Parathyroid adenoma (tissue), 2 donors: ENCODE results near the gene PHAX.

ENCODE experiments used
- H2AFZ ChIP-seq: fragments of 300-600 bp; sonication (generic); one replicate; pipeline ENCODE4 v1.7.0; 2017; ENCODE audit warnings: antibody characterized with exemption, mild to moderate bottlenecking
- H3K27ac ChIP-seq: fragments of 300-600 bp; sonication (generic); one replicate; pipeline ENCODE4 v1.7.0; 2017
- H3K27me3 ChIP-seq: fragments of 300-600 bp; sonication (generic); one replicate; pipeline ENCODE4 v1.7.0; 2017; ENCODE audit warnings: low read length; ENCODE audit not compliant: control insufficient read depth, insufficient read depth
- H3K36me3 ChIP-seq: fragments of 300-600 bp; sonication (generic); one replicate; pipeline ENCODE4 v1.7.0; 2017; ENCODE audit warnings: low read length; ENCODE audit not compliant: control insufficient read depth, insufficient read depth
- H3K4me1 ChIP-seq: fragments of 300-600 bp; sonication (generic); one replicate; pipeline ENCODE4 v1.7.0; 2017; ENCODE audit warnings: control low read depth
- H3K4me2 ChIP-seq: fragments of 300-600 bp; sonication (generic); one replicate; pipeline ENCODE4 v1.7.0; 2017; ENCODE audit warnings: low read length
- H3K4me3 ChIP-seq: fragments of 300-600 bp; sonication (generic); one replicate; pipeline ENCODE4 v1.7.0; 2017; ENCODE audit warnings: low read depth, low read length
- H3K79me2 ChIP-seq: fragments of 300-600 bp; sonication (generic); one replicate; pipeline ENCODE4 v1.7.0; 2017; ENCODE audit warnings: control low read depth
- H3K9ac ChIP-seq: fragments of 300-600 bp; sonication (generic); one replicate; pipeline ENCODE4 v1.7.0; 2017; ENCODE audit warnings: mild to moderate bottlenecking
- H3K9me3 ChIP-seq: fragments of 300-600 bp; sonication (generic); one replicate; pipeline ENCODE4 v1.7.0; 2017; ENCODE audit warnings: low read length; ENCODE audit not compliant: control insufficient read depth
- CTCF ChIP-seq: fragments of 300-600 bp; sonication (generic); IDR thresholded peaks from one replicate; pipeline ENCODE4 v1.7.0; 2017; ENCODE audit warnings: antibody characterized with exemption, mild to moderate bottlenecking
- donor health status: primary hyperparathyroidism.

PHAX gene

GRCh38 chr5:126631920-126632319, 31.2 kb downstream of the PHAX start:
- H3K27ac ChIP-seq, result no peak overlapping the region
- no peak overlapping the region for H3K9ac ChIP-seq

GRCh38 chr5:126633552-126633951, 32.8 kb downstream of the PHAX start:
- H3K4me3 ChIP-seq, result no peak overlapping the region
- no peaks in the 10 kb centered on the region for H3K4me1 ChIP-seq
- no peaks in the 10 kb centered on the region for H3K27me3 ChIP-seq
- H3K4me2 ChIP-seq, result no peak overlapping the region
- H3K36me3 ChIP-seq, result no peaks in the 10 kb centered on the region
- H3K27ac ChIP-seq, result no peak overlapping the region
- no peak overlapping the region for H2AFZ ChIP-seq
- no peak overlapping the region for H3K9ac ChIP-seq
- TF ChIP-seq CTCF, result no peak
- no peaks in the 10 kb centered on the region for H3K79me2 ChIP-seq
- H3K9me3 ChIP-seq, result no peaks in the 10 kb centered on the region

More at GRCh38 chr5:126631920-126632319, 31.2 kb downstream of the PHAX start:
- no peaks in the 10 kb centered on the region for H3K79me2 ChIP-seq
- H2AFZ ChIP-seq, result no peak overlapping the region
- peaks cover 3% of the 10 kb centered on the region for H3K4me1 ChIP-seq
- TF ChIP-seq CTCF, result no peak
- H3K9me3 ChIP-seq, result no peaks in the 10 kb centered on the region
- H3K4me3 ChIP-seq, result no peak overlapping the region
- H3K27me3 ChIP-seq, result no peaks in the 10 kb centered on the region
- no peak overlapping the region for H3K4me2 ChIP-seq
- no peaks in the 10 kb centered on the region for H3K36me3 ChIP-seq

GRCh38 chr5:126635585-126635984, 34.8 kb downstream of the PHAX start:
- no peak overlapping the region for H3K4me2 ChIP-seq
- H3K79me2 ChIP-seq, result no peaks in the 10 kb centered on the region
- H2AFZ ChIP-seq, result no peak overlapping the region
- no peak overlapping the region for H3K9ac ChIP-seq
- no peak overlapping the region for H3K27ac ChIP-seq
- H3K9me3 ChIP-seq, result no peaks in the 10 kb centered on the region
- no peaks in the 10 kb centered on the region for H3K27me3 ChIP-seq
- no peak overlapping the region for H3K4me3 ChIP-seq
- H3K4me1 ChIP-seq, result no peaks in the 10 kb centered on the region
- H3K36me3 ChIP-seq, result no peaks in the 10 kb centered on the region
- TF ChIP-seq CTCF, result no peak

GRCh38 chr5:126636956-126637355, 36.2 kb downstream of the PHAX start:
- H3K27me3 ChIP-seq, result no peaks in the 10 kb centered on the region
- H3K9ac ChIP-seq, result no peak overlapping the region
- no peak for TF ChIP-seq CTCF
- no peak overlapping the region for H3K4me3 ChIP-seq
- no peak overlapping the region for H3K4me2 ChIP-seq
- H2AFZ ChIP-seq, result no peak overlapping the region
- no peaks in the 10 kb centered on the region for H3K36me3 ChIP-seq
- no peaks in the 10 kb centered on the region for H3K9me3 ChIP-seq
- no peaks in the 10 kb centered on the region for H3K4me1 ChIP-seq
- H3K27ac ChIP-seq, result no peak overlapping the region
- H3K79me2 ChIP-seq, result no peaks in the 10 kb centered on the region

GRCh38 chr5:126640866-126641265, 40.1 kb downstream of the PHAX start:
- H3K27ac ChIP-seq, result no peak overlapping the region
- H3K27me3 ChIP-seq, result no peaks in the 10 kb centered on the region
- H3K9ac ChIP-seq, result no peak overlapping the region
- no peaks in the 10 kb centered on the region for H3K4me1 ChIP-seq
- no peak overlapping the region for H3K4me3 ChIP-seq
- H3K79me2 ChIP-seq, result no peaks in the 10 kb centered on the region
- H3K36me3 ChIP-seq, result no peaks in the 10 kb centered on the region
- H3K4me2 ChIP-seq, result no peak overlapping the region
- no peaks in the 10 kb centered on the region for H3K9me3 ChIP-seq
- no peak overlapping the region for H2AFZ ChIP-seq
- TF ChIP-seq CTCF, result no peak
